HepG2 (cell line): Measurements from ENCODE around the gene JADE2. TPM values are rescaled to one million over a fixed set of nuclear protein-coding genes. Genes with fewer than 3 reads are reported as not detected.

Experiments used
- CENPX ChIP-seq: sonication (generic); formaldehyde crosslinking; IDR thresholded peaks from 2 replicates; pipeline ENCODE4 v1.9.0; 2021; ENCODE audit warnings: mild to moderate bottlenecking, missing genetic modification reagents, moderate library complexity
- ETV6 ChIP-seq: sonication (generic); formaldehyde crosslinking; conservative IDR thresholded peaks from 2 replicates; pipeline ENCODE4 v1.4.0; 2020; ENCODE audit warnings: missing genetic modification reagents
- HMGXB4 ChIP-seq, 2 experiments: sonication (generic) in 1 of 2; formaldehyde crosslinking in 1 of 2; IDR thresholded peaks; 2 replicates each; pipeline versions ENCODE4 v1.4.0 to v1.6.1; 2018 to 2020; ENCODE audit warnings: missing genetic modification reagents in 2 of 2, borderline replicate concordance in 1 of 2, low read depth in 1 of 2, mild to moderate bottlenecking in 1 of 2, missing biosample characterization in 1 of 2
- HNF4G ChIP-seq, 2 experiments: sonication (generic) in 1 of 2; formaldehyde crosslinking in 1 of 2; IDR thresholded peaks; 2 replicates each; pipeline versions ENCODE4 v1.4.0 to v1.6.1; 2011 to 2020; ENCODE audit warnings: borderline replicate concordance in 2 of 2, low read depth in 2 of 2, mild to moderate bottlenecking in 2 of 2, low read length in 1 of 2, missing genetic modification reagents in 1 of 2, moderate library complexity in 1 of 2
- JUND ChIP-seq: sonication (generic); formaldehyde crosslinking; IDR thresholded peaks from 2 replicates; pipeline ENCODE4 v1.8.0; 2022; ENCODE audit warnings: mild to moderate bottlenecking, missing genetic modification reagents
- KLF9 ChIP-seq: IDR thresholded peaks from 2 replicates; pipeline ENCODE4 v1.6.1; 2016; ENCODE audit warnings: low read depth
- MAZ ChIP-seq, 2 experiments: sonication (generic) in 1 of 2; formaldehyde crosslinking in 1 of 2; IDR thresholded peaks; 2 replicates each; pipeline versions ENCODE4 v1.5.0 to v1.6.1; 2012 to 2020; ENCODE audit warnings: low read depth in 2 of 2, mild to moderate bottlenecking in 2 of 2, borderline replicate concordance in 1 of 2, improper control_type of control experiment in 1 of 2, low read length in 1 of 2, missing genetic modification reagents in 1 of 2, moderate library complexity in 1 of 2
- PATZ1 ChIP-seq: sonication (generic); formaldehyde crosslinking; IDR thresholded peaks from 2 replicates; pipeline ENCODE4 v1.4.0; 2020; ENCODE audit warnings: missing genetic modification reagents
- PHB2 ChIP-seq: fragments of 450-650 bp; IDR thresholded peaks from 2 replicates; pipeline ENCODE4 v1.6.1; 2018; ENCODE audit not compliant: partially characterized antibody
- RAD21 ChIP-seq: fragments of 450-650 bp; formaldehyde crosslinking; IDR thresholded peaks from 2 replicates; pipeline ENCODE4 v1.5.0; 2020; ENCODE audit warnings: mild to moderate bottlenecking
- SMAD9 ChIP-seq: sonication (generic); formaldehyde crosslinking; IDR thresholded peaks from 2 replicates; pipeline ENCODE4 v1.5.1; 2020; ENCODE audit warnings: mild to moderate bottlenecking, missing genetic modification reagents
- SMARCC2 ChIP-seq: fragments of 450-650 bp; IDR thresholded peaks from 2 replicates; pipeline ENCODE4 v1.6.1; 2017; ENCODE audit warnings: antibody characterized with exemption, mild to moderate bottlenecking
- TARDBP ChIP-seq: sonication (generic); formaldehyde crosslinking; IDR thresholded peaks from 2 replicates; pipeline ENCODE4 v1.8.0; 2022; ENCODE audit warnings: mild to moderate bottlenecking, missing genetic modification reagents
- ZKSCAN8 ChIP-seq: IDR thresholded peaks from 2 replicates; pipeline ENCODE4 v1.6.1; 2016; ENCODE audit warnings: borderline replicate concordance, missing genetic modification reagents, missing compliant biosample characterization
- ZMAT3 ChIP-seq: sonication (generic); formaldehyde crosslinking; conservative IDR thresholded peaks from 2 replicates; pipeline ENCODE4 v1.7.0; 2021; ENCODE audit warnings: missing genetic modification reagents
- ZMYM4 ChIP-seq: sonication (generic); formaldehyde crosslinking; IDR thresholded peaks from 2 replicates; pipeline ENCODE4 v1.8.1; 2023; ENCODE audit warnings: mild to moderate bottlenecking, missing genetic modification reagents
- ZNF878 ChIP-seq: sonication (generic); formaldehyde crosslinking; IDR thresholded peaks from 2 replicates; pipeline ENCODE4 v1.8.1; 2023; ENCODE audit warnings: mild to moderate bottlenecking, missing genetic modification reagents, moderate library complexity
- polyA plus RNA-seq, 8 experiments: library from polyadenylated mRNA; depleted of rRNA in 3 of 8; stranded (reverse) in 7 of 8; unstranded in 1 of 8; fragments of >200 nt; fragmentation: Illumina TruSeq in 4 of 8; extraction: Trizol in 4 of 8; gene quantifications; 2 replicates each; pipeline versions ENCODE4 v1.2.1 to v1.2.3, GENCODE V29; 2011 to 2016; ENCODE audit warnings: low read depth in 4 of 8, missing spikeins in 1 of 8, mixed read lengths in 1 of 8; ENCODE audit not compliant: insufficient read depth in 1 of 8
- total RNA-seq, 5 experiments: library from RNA; depleted of rRNA; stranded (reverse); fragments of >200 nt; fragmentation: Illumina TruSeq; extraction: Trizol; gene quantifications; 2 replicates each; pipeline ENCODE4 v1.2.3, GENCODE V29; 2016; ENCODE audit warnings: low read depth in 1 of 5
- TF ChIP-seq, protein P1 (sequence below): IDR thresholded peaks from 2 replicates; pipeline ENCODE4 v1.6.1; 2018; ENCODE audit warnings: missing genetic modification reagents, mild to moderate bottlenecking, missing compliant biosample characterization
- TF ChIP-seq, protein P2 (sequence below): sonication (generic); formaldehyde crosslinking; IDR thresholded peaks from 2 replicates; pipeline ENCODE4 v1.5.0; 2020; ENCODE audit warnings: mild to moderate bottlenecking, missing genetic modification reagents, moderate library complexity

Gene JADE2
- total and polyA plus RNA-seq, 2 of the 13 experiments (the other 11 are each of a cell fraction or from before 2014, with no cell fraction given): 7.5 to 15.1 TPM

GRCh38 chr5:134503088-134503936, 22.2 kb upstream of the JADE2 start (continued):
- TF ChIP-seq KLF9 (CRISPR knock-in tag) (0 out of 2 replicates have a peak, but pooled peaks have one; percentile 21), ZMYM4 (CRISPR knock-in tag) (peak; percentile 71), SMAD9 (no peak), CENPX (CRISPR knock-in tag) (no peak), ZNF878 (0 out of 2 replicates have a peak, but pooled peaks have one; percentile 14), SMARCC2 (no peak), ETV6 (CRISPR knock-in tag) (no peak), ZMAT3 (CRISPR knock-in tag) (peak; percentile 52; the same call in 1 of the 2 replicates), PHB2 (no peak), RAD21 (CRISPR knock-in tag) (peak; percentile 30; the same call in 1 of the 2 replicates), ZKSCAN8 (CRISPR knock-in tag) (peak; percentile 71; the same call in 1 of the 2 replicates), MAZ (IDR thresholded peaks at IDR 0.05; ENCODE audit: borderline replicate concordance, low read depth, low read length) (peak; percentile 54), MAZ (CRISPR knock-in tag; IDR thresholded peaks at IDR 0.05; ENCODE audit: low read depth) (peak; percentile 76; the same call in 1 of the 2 replicates), HMGXB4 (CRISPR knock-in tag; IDR thresholded peaks at IDR 0.05; ENCODE audit: borderline replicate concordance in 1 of 2, low read depth in 1 of 2) (peak in 1 of 2 experiments; percentile 72; a peak in 2 of 4 replicates), HNF4G (IDR thresholded peaks at IDR 0.05; ENCODE audit: borderline replicate concordance, low read depth, low read length) (peak; percentile 72; the same call in 1 of the 2 replicates), HNF4G (CRISPR knock-in tag; IDR thresholded peaks at IDR 0.05; ENCODE audit: borderline replicate concordance, low read depth) (0 out of 2 replicates have a peak, but pooled peaks have one; percentile 29), JUND (0 out of 2 replicates have a peak, but pooled peaks have one; percentile 31), TARDBP (CRISPR knock-in tag) (peak; percentile 85; the same call in 1 of the 2 replicates), PATZ1 (CRISPR knock-in tag) (peak; percentile 100)
- TF ChIP-seq, protein P1, sequence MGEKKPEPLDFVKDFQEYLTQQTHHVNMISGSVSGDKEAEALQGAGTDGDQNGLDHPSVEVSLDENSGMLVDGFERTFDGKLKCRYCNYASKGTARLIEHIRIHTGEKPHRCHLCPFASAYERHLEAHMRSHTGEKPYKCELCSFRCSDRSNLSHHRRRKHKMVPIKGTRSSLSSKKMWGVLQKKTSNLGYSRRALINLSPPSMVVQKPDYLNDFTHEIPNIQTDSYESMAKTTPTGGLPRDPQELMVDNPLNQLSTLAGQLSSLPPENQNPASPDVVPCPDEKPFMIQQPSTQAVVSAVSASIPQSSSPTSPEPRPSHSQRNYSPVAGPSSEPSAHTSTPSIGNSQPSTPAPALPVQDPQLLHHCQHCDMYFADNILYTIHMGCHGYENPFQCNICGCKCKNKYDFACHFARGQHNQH: peak; percentile 92
- TF ChIP-seq, protein P2, sequence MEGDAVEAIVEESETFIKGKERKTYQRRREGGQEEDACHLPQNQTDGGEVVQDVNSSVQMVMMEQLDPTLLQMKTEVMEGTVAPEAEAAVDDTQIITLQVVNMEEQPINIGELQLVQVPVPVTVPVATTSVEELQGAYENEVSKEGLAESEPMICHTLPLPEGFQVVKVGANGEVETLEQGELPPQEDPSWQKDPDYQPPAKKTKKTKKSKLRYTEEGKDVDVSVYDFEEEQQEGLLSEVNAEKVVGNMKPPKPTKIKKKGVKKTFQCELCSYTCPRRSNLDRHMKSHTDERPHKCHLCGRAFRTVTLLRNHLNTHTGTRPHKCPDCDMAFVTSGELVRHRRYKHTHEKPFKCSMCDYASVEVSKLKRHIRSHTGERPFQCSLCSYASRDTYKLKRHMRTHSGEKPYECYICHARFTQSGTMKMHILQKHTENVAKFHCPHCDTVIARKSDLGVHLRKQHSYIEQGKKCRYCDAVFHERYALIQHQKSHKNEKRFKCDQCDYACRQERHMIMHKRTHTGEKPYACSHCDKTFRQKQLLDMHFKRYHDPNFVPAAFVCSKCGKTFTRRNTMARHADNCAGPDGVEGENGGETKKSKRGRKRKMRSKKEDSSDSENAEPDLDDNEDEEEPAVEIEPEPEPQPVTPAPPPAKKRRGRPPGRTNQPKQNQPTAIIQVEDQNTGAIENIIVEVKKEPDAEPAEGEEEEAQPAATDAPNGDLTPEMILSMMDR: peak; percentile 34
